Thyroid gland (tissue), 4 donors: ENCODE measurements around the gene IGF2R.

Experiments
- CTCF ChIP-seq, 6 experiments: fragments of 200-600 bp in 3 of 6; fragments of 450-650 bp in 3 of 6; sonication (generic) in 3 of 6; IDR thresholded peaks; one replicate each; pipeline ENCODE4 v1.5.1; 2016 to 2019; ENCODE audit warnings: antibody characterized with exemption in 6 of 6, mild to moderate bottlenecking in 2 of 6, inconsistent platforms in 1 of 6, moderate library complexity in 1 of 6
- POLR2A ChIP-seq, 2 donors: fragments of 450-650 bp; IDR thresholded peaks; one replicate each; pipeline ENCODE4 v1.6.1; 2017; ENCODE audit warnings: antibody characterized with exemption in 2 of 2, mild to moderate bottlenecking in 2 of 2, moderate library complexity in 1 of 2

- TF ChIP-seq CTCF (IDR thresholded peaks at IDR 0.05) = no peak
- no peak for TF ChIP-seq POLR2A (IDR thresholded peaks at IDR 0.05)
These were observed 170.6 kb downstream of the IGF2R start for GRCh38 chr6:160139420-160139851.
